Keratinocyte (primary cell): ENCODE measurements around the gene ITGAE.

Source experiments
- CTCF ChIP-seq, 3 experiments: IDR thresholded peaks in 1 of 3; conservative IDR thresholded peaks in 1 of 3; optimal IDR thresholded peaks in 1 of 3; 2 replicates in 2 of 3; 3 replicates in 1 of 3; pipeline versions ENCODE3 to v1.5.1; 2011; ENCODE audit warnings: low read length in 3 of 3, mild to moderate bottlenecking in 3 of 3, moderate library complexity in 2 of 3, control low read depth in 1 of 3, inconsistent platforms in 1 of 3; ENCODE audit not compliant: insufficient read depth in 2 of 3; ENCODE audit errors: extremely low read depth in 1 of 3
- EZH2 ChIP-seq: IDR thresholded peaks from one replicate; pipeline ENCODE4 v1.6.1; 2012; ENCODE audit warnings: inconsistent platforms, mild to moderate bottlenecking, low read length, moderate library complexity

DNA sequence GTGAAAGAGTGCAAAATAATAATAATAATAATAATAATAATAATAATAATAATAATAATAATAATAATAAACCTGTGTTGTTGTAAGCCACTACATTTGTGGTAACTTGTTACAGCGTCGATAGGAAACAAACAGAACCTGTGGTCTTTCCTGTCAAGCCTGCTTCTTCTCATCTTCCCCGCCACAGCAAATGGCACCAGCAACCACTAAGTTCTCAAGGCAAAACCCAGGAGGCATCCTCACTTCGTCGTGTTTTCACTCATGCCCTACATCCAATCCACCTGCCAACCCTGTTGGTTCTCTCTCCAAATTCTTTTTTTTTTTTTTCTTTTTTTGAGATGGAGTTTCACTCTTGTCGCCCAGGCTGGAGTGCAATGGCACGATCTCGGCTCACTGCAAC is 34.2 kb downstream of the ITGAE start:
- no peak for TF ChIP-seq EZH2
- no peak for TF ChIP-seq CTCF (optimal IDR thresholded peaks at IDR 0.05 in 1 of 3, IDR thresholded peaks at IDR 0.05 in 1 of 3, conservative IDR thresholded peaks at IDR 0.05 in 1 of 3; ENCODE audit: extremely low read depth in 1 of 3, insufficient read depth in 2 of 3, low read length in 3 of 3)
